Non-pigmented ciliary epithelial cell (primary cell): ENCODE results near the gene ZSCAN26.

ENCODE experiments used
- DNase-seq: peaks from one replicate; pipeline ENCODE4 v3.0.0-alpha.2; 2010; ENCODE audit warnings: low read depth

The ZSCAN26 gene

DNA sequence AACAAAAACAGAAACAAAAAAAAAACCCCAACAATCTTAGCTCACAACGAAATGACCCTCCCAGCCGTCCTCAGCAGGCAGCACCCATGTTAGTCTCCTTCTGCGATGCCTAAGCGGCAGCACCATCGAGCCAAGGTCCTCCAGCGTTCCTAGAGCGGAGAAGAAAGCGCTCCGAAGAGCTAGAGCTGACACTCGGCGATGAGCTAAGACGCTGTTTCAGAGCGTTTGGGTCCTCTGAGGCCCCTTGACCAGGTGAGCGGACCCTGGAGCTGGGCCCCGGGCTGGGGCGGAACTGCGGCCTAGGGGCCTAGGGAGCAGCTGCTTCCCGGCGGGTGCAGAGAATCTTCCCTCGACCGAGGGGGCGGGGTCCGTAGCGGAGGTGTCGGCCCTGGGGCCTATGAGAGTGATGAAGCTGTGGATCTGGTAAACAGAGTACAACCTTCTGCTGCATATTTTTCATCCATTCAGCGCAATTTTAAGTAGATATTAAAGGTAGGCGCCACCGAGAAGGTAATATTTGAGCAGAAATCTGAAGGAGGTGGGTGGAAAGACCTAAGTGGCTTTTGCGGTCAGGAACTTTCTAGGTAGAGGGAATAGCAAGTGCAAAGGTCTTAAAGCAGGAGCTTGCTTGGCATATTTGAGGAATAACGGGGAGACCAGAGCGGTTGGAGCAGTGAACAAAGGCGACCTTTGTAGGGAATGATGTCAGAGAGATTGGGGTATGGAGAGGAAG lies at the start of gene ZSCAN26:
ZSCAN26 (plus strand) TSS at position 182 of the 733 bp plus-strand sequence. CDS start 4,777 bp downstream, outside the sequence.
- DNase-seq: peak; percentile 52

GRCh38 chr6:28217890-28218289 lies 49.1 kb upstream of the ZSCAN26 start:
- no peak for DNase-seq

DNA sequence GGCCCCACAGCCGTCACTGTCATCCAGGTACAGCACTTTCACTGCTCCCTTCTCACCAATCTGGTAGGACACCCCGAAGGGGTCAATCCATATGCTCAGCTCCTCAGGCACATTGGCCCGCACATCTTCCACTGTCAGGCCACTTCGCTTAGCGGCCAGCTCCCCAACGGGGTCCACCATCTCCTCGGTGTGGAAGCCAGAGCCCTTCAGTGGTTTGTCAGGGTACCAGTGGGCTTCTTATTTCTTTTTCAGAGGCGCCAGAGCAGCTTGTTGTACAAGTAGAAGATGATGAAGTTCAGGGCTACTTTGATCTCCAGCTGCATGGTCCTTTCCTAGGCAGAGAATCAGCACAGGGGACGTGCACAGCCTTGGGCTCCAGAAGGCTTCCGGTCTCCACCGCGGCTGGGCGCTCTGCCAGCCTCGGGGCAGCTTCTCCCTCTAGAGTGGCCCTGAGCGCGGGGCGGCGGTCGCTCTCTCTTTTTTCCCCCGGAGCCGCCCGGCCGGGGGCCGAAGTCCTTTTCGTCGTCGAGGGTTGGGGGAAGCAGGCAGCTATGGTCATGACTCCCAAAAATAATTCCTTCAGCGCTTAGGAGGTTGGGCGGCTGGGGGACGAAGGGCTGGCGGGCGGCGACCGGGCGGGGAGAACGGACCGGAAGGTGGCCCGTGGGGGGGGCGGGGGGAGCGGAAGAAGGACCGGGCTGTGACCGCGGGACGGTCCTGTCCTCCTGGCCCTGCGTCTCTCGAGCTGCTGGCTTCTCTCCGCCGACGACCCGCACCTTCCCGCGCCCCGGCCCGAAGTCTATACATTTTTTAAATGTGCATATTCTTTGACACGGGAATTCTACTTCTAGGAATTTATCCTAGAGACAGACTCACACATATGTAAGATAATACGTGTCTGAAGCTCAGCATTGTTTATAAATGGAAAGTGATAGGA lies 48.4 kb upstream of the ZSCAN26 start:
- DNase-seq: no peak

DNA sequence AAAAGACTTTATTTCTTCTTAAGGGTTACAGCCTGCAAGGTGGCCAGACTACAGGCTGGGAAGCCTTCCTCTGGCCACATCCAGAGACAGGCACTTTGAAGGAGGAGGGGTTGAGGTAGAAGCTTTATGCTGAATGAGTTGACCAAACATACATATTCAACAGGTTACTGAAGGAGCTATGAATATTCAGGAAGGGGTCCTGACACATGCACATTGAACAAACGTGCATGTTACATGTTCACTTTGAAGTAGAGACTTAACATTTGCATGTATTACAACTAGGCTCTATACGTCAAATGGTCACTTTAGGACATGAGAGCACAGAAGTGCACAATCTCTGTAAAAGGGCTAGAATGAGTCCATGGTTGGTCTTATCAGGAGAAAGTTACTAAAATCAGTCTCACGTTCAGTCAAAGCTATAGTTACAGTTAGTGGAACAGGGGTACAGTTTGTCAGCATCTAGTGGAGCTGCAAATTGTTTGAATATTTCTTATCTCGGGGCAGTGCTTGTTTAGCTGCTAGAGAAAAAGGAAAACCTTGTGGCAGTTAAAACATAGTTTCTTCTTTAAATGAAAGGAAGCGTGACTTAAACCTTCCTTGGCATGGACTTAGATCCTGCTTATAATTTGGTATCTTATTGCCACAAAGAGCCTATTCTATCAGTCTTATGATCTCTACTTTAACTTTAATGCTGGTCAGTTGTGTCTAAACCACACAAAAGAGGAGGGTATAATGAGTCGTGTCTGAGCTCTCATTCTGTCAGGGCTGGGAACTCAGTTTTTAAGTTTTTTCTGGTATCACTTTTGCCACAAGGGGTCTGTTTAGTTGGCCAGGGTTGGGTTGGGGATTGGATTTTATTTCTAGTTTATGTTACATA lies 46.4 kb upstream of the ZSCAN26 start:
- DNase-seq: no peak

DNA sequence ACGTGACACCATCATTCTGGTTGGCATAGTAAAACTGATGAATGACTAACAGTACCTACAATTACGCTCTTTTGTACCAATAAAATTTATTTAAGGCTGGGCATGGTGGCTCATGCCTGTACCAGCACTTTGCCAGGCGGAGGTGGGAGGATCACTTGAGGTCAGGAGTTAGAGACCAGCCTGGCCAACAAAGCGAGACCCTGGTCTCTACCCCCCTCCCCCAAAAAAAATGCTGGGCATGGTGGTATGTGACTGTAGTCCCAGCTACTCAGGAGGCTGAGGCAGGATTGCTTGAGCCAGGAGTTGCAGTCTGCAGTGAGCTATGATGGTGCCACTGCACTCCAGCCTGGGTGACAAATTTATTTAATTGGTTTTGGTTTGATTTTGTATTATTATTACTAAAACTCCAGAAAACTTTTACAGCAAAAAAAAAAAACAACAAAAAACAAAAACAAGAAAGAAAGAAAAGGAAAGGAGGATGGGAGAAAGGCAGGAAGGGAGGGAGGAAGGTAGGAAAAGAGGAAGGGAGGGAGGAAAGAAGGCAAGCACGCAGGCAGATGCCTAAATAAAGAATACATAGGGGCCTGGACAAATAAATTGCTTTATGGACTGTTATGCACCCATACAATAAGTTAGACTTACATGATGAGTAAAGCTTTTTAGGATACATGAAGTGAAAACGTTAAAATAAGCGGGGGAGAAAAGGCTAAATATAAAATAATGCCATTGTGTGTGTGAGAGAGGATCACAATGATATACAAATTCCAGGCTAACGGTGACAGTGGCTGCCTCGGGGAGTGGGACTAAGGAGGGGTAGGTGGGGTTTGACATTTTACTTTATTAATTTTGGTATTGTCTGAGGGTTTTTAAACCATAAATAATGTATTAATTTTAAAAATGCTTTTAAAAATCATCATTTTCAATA lies 42.5 kb upstream of the ZSCAN26 start:
- DNase-seq: no peak

DNA sequence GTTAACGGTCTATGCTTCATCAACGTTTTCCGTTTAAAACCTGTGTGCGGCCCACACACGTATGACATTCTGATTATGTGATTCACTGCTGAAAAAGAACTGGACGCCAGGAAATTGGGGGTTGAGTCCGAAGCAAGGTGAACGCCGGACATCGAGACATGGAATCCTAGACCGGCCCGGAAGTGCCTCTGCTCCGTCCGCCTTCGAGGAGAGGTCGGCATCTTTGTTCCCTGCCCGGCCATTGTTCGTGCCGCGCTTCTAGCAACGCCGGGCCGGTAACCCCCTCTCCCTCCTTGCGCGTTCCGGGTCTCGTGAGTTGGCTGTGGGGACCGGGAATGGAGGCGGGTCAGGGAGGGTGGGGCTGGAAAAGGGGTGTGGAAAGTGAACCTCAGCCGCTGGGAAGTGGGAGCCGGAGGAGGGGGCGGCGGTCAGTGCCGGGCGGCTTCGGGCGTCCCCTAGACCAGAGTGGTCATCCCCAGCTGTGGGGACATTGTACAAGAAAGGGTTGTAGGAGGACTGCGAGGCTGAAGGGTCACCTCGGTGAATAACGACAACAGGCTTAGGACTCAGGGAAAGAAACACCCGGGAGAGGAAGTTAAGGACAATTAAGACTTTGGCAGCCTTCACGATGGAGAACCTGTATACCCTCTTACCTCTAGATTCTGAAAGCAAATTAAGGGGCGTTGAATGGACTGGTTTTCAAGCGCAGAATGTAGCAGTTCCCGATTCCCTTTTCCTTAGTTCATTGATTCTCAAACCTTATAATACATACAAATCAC lies 41.7 kb upstream of the ZSCAN26 start, which contains the start of gene ZSCAN9:
ZSCAN9 (plus strand) TSS at position 220 of the 779 bp plus-strand sequence. CDS start 1,810 bp downstream, outside the sequence.
- peak; percentile 50 for DNase-seq

- no peak for DNase-seq
These were observed 40.5 kb upstream of the ZSCAN26 start for GRCh38 chr6:28226460-28226859.

- DNase-seq: no peak
These were observed 34.2 kb upstream of the ZSCAN26 start for GRCh38 chr6:28232785-28233184.

DNA sequence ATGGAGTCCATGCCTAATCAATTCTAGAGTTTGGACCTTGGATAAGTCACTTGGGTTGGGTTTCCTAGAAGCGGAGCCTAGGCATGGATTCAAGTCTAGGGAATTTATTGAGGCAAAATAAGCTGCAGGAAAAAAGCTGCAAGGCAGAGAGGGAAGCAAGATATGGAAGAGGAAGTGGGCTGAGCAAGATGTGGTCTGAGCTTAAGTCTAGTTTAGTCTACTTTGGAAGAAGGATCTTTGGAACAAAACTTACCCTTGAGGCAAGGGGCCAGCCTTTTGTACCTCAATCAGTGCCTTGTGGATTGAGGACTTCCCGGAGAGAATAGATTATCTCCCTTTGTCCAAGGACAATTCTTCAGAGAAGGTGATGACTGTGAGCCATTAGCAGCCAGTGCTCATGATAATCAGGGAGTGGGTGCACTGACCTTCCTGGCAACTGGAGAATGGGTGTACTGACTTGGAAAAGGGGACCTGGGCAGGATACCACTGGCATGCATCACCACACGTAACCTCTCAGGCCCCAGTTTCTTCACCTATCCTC lies 31.0 kb upstream of the ZSCAN26 start:
- DNase-seq: no peak

DNA sequence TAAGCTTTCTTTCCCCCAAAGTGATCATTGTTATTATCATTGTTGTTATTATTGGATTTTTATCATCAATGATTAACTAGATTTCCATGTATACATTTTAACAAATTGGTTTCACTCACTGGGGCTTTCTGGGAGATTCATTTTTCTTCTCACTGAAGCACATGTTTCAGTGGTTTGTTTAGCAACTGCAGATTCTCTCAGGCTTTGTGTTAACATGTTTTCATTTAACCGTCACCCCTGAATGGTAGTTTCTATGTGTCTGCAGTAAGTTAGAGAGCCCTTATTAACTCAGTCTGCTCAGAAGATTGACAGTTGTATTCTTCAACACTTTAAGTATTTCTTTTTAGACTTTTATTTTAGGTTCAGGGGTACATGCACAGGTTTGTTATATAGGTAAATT lies 27.3 kb upstream of the ZSCAN26 start:
- no peak for DNase-seq

DNA sequence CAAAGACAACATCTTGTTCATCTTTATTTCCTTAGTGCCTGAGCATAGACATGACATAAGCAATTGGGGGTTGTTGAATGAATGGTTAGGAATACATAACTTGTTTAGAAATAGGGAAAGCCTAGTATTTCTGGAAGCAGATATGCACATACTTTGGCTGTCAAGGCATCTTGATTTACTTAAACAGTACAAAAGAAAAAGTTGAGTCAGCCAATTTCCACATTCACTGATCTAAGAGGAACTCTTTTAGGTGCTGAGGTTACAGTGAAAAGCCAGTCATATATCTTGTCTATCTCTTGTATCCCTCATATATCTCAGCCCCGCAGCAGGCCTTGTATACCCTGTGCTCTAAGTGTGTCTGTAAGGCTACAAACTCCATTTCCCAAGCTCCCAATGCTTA lies 26.5 kb upstream of the ZSCAN26 start:
- DNase-seq: no peak

- DNase-seq: no peak
These were observed 23.0 kb upstream of the ZSCAN26 start for GRCh38 chr6:28243946-28244345.

GRCh38 chr6:28245206-28245941 lies 21.6 kb upstream of the ZSCAN26 start:
- no peak for DNase-seq

DNA sequence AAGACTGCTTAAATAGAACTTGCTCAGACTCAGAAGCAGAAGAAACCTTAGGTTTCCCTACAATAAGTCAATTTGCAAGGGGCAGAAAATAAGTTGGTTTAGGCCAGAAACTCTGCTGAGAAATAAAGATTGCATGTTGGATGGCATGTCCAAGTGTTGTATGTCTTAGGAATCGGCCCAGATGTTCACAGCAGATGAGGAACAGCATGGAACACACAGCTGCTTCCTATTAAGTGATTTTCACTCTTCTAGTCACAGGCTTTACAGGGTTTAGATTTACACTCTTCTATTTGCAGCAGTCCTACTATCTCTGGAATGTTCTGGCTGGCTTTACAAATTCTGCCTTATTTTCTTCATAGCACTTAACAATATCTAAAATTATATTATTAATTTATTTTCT lies 18.0 kb upstream of the ZSCAN26 start:
- DNase-seq: no peak

DNA sequence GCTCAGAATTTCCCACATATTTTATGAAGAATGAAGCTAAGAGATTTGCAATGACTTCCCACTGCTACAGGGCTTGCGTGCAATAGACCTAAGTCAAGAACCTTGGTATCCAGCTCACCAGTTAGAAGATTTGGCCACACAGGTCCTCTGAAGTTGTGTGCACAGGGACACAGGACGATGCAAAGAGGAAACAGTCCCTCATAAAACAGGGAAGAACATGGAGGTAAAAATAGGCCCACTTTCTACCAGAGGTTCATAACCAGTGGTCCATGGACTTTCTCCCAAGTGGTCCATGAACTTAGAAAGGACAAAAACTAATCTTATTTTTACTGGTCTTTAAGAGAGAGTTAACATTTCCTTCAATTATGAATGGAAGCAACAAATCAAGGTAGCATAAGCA lies 16.2 kb upstream of the ZSCAN26 start:
- DNase-seq: no peak

DNA sequence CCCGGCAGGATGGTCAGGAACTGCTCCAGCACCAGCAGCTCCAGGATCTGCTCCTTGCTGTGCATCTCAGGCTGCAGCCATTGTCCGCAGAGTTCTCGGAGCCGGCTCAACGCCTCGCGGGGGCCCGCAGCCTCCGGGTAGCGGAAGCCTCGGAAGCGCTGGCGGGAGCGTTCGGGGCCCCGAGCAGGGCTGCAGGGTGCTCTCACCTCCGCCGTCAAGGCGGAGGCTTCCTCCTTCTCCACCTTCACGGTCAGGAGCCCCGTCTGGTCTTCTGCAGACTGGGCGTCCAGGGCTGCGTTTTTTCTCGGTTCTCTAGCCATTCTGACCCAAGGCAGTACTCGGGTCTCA lies 15.3 kb upstream of the ZSCAN26 start:
- DNase-seq: no peak

DNA sequence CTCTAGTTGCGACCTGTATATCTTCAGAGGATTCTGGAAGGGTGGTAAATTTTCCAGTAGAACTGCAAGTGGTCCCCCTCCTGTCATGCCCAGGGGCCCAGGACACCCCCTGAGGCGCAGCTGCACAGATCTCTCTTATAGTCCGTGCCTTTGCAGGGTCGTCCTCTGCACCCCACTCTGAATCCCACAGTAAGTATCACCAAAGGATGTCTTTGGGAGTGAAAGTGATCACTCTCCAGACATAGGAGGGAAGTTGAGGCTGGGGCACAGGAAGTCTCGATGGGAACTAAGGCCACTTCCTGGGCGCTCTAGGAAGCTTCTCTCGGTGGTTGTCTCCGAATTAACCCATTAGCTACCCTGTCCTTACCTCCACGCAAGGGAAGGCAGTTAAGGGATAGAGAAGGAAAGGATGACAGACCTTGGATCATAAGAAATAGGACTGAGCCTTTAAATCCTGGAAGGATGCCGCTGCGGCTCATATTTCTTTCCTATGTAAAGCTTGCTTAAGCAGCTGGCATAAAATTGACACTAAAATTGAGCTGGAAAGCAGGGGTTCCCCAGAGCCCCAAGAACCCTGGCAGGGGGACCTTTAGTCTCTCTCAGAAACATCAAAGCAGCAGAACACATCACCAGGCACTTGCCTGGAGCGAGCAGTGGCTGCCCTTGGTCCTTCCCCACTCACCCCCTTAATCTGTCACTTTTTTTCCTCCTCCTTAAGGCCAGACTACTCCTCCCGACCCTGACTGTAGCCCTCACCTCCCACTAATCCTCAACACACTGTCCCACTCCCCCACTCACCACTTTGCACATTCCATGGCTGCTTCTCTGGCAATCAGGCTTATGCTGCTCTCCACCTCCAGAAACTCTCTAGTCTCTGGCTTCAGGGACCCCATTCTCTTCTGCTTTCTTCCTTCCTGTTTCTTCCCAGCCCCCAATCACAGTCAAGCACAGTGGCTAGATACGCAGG lies 14.7 kb upstream of the ZSCAN26 start, which contains the start of gene ZKSCAN4:
ZKSCAN4 (minus strand) TSS at position 261 of the 967 bp plus-strand sequence. CDS start 289 bp downstream, outside the sequence.
- DNase-seq: peak; percentile 72

- no peak for DNase-seq
These were observed 12.8 kb upstream of the ZSCAN26 start for GRCh38 chr6:28254121-28254519.
